CD14-positive monocyte (primary cell): ENCODE results near the gene ZNF546. TPM values are rescaled to one million over a fixed set of nuclear protein-coding genes. Genes with fewer than 3 reads are reported as not detected.

Source experiments
- DNase-seq, 3 donors: peaks; one replicate each; pipeline ENCODE4 v3.0.0-alpha.2; 2011 to 2022
- H2AFZ ChIP-seq: 2 replicates; pipeline ENCODE4 v1.6.0; 2012; ENCODE audit warnings: mild to moderate bottlenecking, low read depth, low read length, inconsistent platforms; ENCODE audit not compliant: insufficient read depth, poor library complexity, severe bottlenecking
- H3K27ac ChIP-seq, 2 donors: 1 replicate in 1 of 2; 2 replicates in 1 of 2; pipeline ENCODE4 v1.5.1; 2012 to 2013; ENCODE audit warnings: low read length in 2 of 2, control low read depth in 1 of 2, inconsistent platforms in 1 of 2, low read depth in 1 of 2, mild to moderate bottlenecking in 1 of 2
- H3K27me3 ChIP-seq, 2 donors: one replicate each; pipeline versions ENCODE4 v1.6.0 to v1.6.1; 2011 to 2013; ENCODE audit warnings: low read length in 2 of 2; ENCODE audit not compliant: control insufficient read depth in 2 of 2, insufficient read depth in 2 of 2
- H3K36me3 ChIP-seq, 2 donors: replicated peaks in 1 of 2; 1 replicate in 1 of 2; 2 replicates in 1 of 2; pipeline versions ENCODE4 v1.5.1 to v1.6.1; 2012 to 2013; ENCODE audit warnings: low read length in 2 of 2, control low read depth in 1 of 2, inconsistent platforms in 1 of 2, mild to moderate bottlenecking in 1 of 2; ENCODE audit not compliant: insufficient read depth in 2 of 2, control insufficient read depth in 1 of 2
- H3K4me1 ChIP-seq, 2 donors: 1 replicate in 1 of 2; 2 replicates in 1 of 2; pipeline versions ENCODE4 v1.5.1 to v1.6.1; 2012 to 2013; ENCODE audit warnings: low read length in 2 of 2, control low read depth in 1 of 2, inconsistent platforms in 1 of 2, mild to moderate bottlenecking in 1 of 2, moderate library complexity in 1 of 2; ENCODE audit not compliant: insufficient read depth in 2 of 2, control insufficient read depth in 1 of 2
- H3K4me2 ChIP-seq: replicated peaks from 2 replicates; pipeline ENCODE3; 2012; ENCODE audit warnings: low read length, moderate library complexity, mild to moderate bottlenecking; ENCODE audit not compliant: poor library complexity, severe bottlenecking; ENCODE audit errors: extremely low read depth
- H3K4me3 ChIP-seq, 3 experiments: fragments of 200-600 bp in 1 of 3; sonication (generic) in 1 of 3; replicated peaks in 1 of 3; 1 replicate in 2 of 3; 2 replicates in 1 of 3; pipeline ENCODE4 v1.5.1; 2011 to 2013; ENCODE audit warnings: low read length in 3 of 3, mild to moderate bottlenecking in 3 of 3, control low read depth in 2 of 3, low read depth in 2 of 3, inconsistent platforms in 1 of 3, moderate library complexity in 1 of 3
- H3K79me2 ChIP-seq: 2 replicates; pipeline ENCODE4 v1.6.0; 2012; ENCODE audit warnings: mild to moderate bottlenecking, control low read depth, inconsistent platforms, low read length, moderate library complexity; ENCODE audit not compliant: insufficient read depth
- H3K9ac ChIP-seq: 2 replicates; pipeline ENCODE4 v1.6.0; 2017; ENCODE audit warnings: low read length, mild to moderate bottlenecking; ENCODE audit not compliant: insufficient read depth, poor library complexity, severe bottlenecking
- H3K9me3 ChIP-seq, 2 donors: replicated peaks in 1 of 2; 1 replicate in 1 of 2; 2 replicates in 1 of 2; pipeline versions ENCODE4 v1.5.1 to v1.6.1; 2012 to 2013; ENCODE audit warnings: low read length in 2 of 2, control low read depth in 1 of 2; ENCODE audit not compliant: control insufficient read depth in 1 of 2, insufficient read depth in 1 of 2
- H4K20me1 ChIP-seq: 2 replicates; pipeline ENCODE4 v1.6.0; 2012; ENCODE audit warnings: mild to moderate bottlenecking, low read length, control low read depth, moderate library complexity; ENCODE audit not compliant: insufficient read depth
- H3K27ac Mint-ChIP-seq, 7 donors: one replicate each; pipeline ENCODE4 v1.8.0; 2020; ENCODE audit warnings: mild to moderate bottlenecking in 7 of 7, mixed read lengths in 7 of 7, moderate library complexity in 6 of 7, inconsistent platforms in 2 of 7
- H3K27me3 Mint-ChIP-seq, 3 donors: one replicate each; pipeline ENCODE4 v1.8.0; 2021 to 2022; ENCODE audit warnings: low read depth in 3 of 3, mild to moderate bottlenecking in 3 of 3, mixed read lengths in 3 of 3, moderate library complexity in 3 of 3, inconsistent platforms in 1 of 3
- H3K36me3 Mint-ChIP-seq, 2 donors: one replicate each; pipeline ENCODE4 v1.8.0; 2020; ENCODE audit warnings: mixed read lengths in 2 of 2, inconsistent platforms in 1 of 2, mild to moderate bottlenecking in 1 of 2
- H3K4me1 Mint-ChIP-seq: one replicate; pipeline ENCODE4 v1.8.0; 2020; ENCODE audit warnings: mild to moderate bottlenecking, mixed read lengths
- H3K4me3 Mint-ChIP-seq, 2 donors: one replicate each; pipeline ENCODE4 v1.8.0; 2020; ENCODE audit warnings: mild to moderate bottlenecking in 2 of 2, mixed read lengths in 2 of 2, moderate library complexity in 1 of 2
- H3K9me3 Mint-ChIP-seq, 7 donors: one replicate each; pipeline ENCODE4 v1.8.0; 2020 to 2022; ENCODE audit warnings: mixed read lengths in 7 of 7, mild to moderate bottlenecking in 6 of 7, moderate library complexity in 6 of 7, inconsistent platforms in 2 of 7
- CTCF ChIP-seq: fragments of 200-600 bp; IDR thresholded peaks from one replicate; pipeline ENCODE4 v1.8.0; 2022; ENCODE audit warnings: antibody characterized with exemption, mild to moderate bottlenecking
- WGBS: methylation state at CpG from one replicate; pipeline ENCODE4 v1.1.5; 2013; ENCODE audit warnings: missing lambda C conversion rate; ENCODE audit not compliant: insufficient coverage; 5-methylcytosine and 5-hydroxymethylcytosine counted together
- intact Hi-C, 2 donors: fragments of 100-400 bp; cut with micrococcal nuclease; formaldehyde crosslinking; loops; one replicate each; pipeline versions ENCODE4 v1.15.0 to v1.15.1; 2023
- polyA minus RNA-seq: library from RNA; depleted of rRNA, polyadenylated mRNA; stranded (reverse); fragments of >200 nt; gene quantifications from 2 replicates; pipeline ENCODE4 v1.2.3, GENCODE V29; 2012
- polyA plus RNA-seq, 3 donors: library from polyadenylated mRNA; depleted of rRNA in 1 of 3; unstranded in 2 of 3; stranded (reverse) in 1 of 3; fragments of 300-500 nt in 2 of 3; fragments of >200 nt in 1 of 3; fragmentation: Illumina TruSeq in 2 of 3; gene quantifications; 1 replicate in 2 of 3; 2 replicates in 1 of 3; pipeline ENCODE4 v1.2.3, GENCODE V29; 2012 to 2021
- total RNA-seq, 12 experiments: library from RNA in 1 of 12; stranded (reverse) in 1 of 12; fragments of 120-200 nt in 1 of 12; gene quantifications; one replicate each; pipeline ENCODE4 v1.2.4 and lab custom pipeline; 2013 to 2026; ENCODE audit warnings: mixed read lengths in 6 of 12, inconsistent platforms in 1 of 12

The ZNF546 gene
- total RNA-seq (2013) = 4.3 TPM
- 1 to 10 TPM; 1.3 to 2.3 (median 1.4) TPM for polyA plus RNA-seq
- polyA minus RNA-seq = 0.40 and 1.4 TPM in 2 replicates
- total RNA-seq (lab: John Stamatoyannopoulos, UW) = 0.67 to 4.5 (median 2.4) reads per million in 11 experiments

DNA sequence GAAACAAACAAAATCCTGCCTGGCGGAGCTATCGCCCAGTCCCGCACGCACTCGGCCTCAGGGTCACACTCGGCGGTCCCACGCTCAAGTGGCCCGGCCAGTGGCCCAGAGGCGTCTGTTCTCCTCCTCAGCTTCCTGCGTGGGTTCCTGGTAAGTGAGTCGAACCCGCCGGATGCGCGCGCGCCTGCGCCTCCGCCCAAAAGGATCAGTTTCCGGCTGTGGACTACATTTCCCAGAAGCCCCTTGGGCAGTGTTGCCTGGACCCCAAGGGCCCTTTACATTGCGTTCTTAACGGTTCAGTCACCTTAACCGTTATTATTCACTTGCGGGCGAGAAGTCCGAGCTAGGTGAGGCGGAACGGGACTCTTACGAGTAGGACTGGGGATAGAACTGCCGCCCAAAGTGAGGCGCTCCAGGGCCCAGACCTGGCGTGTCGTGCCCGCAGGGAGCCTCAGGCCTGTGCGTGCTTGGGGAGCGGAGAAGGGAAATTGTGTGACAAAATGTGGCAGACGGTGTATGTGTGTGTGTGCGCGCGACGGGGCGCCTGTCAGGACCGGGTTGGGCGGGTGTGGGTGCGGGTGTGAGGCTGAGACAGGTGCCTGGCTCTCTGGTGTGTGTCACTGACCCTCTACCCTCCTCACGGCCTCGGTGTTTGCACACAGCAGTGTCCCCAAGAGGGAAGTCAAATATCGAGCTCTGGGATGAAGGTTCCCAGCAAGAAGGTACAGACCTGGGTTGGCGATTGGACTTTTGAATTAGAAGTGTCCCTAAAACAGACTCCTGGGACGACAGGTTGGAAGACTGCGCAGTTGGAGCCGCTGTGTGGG, at the start of gene ZNF546:
ZNF546 (plus strand) TSS at position 250 of the 827 bp plus-strand sequence. CDS start 1,267 bp downstream, outside the sequence.
- H3K27me3 ChIP-seq = no peaks in the 10 kb centered on the region
- peaks cover 0 to 3% (median 2%) of the 10 kb centered on the region in 3 donors for H3K27me3 Mint-ChIP-seq
- peaks cover 6 to 8% of the 10 kb centered on the region in 2 donors for H3K9me3 ChIP-seq
- DNase-seq = peak; percentile 79 to 86 (median 84)
- peak within 1 kb of the TSS; percentile 77 for H3K9ac ChIP-seq
- 4% methylated on average over 45 of the region's 53 CpGs for WGBS
- peaks cover 2 to 4% of the 10 kb centered on the region in 2 donors for H3K36me3 Mint-ChIP-seq
- peak within 1 kb of the TSS; percentile 76 for H3K4me2 ChIP-seq
- no peaks in the 10 kb centered on the region for H4K20me1 ChIP-seq
- no peak for TF ChIP-seq CTCF
- H3K27ac ChIP-seq = peak within 1 kb of the TSS; percentile 65 to 88
- peak within 1 kb of the TSS; percentile 93 for H2AFZ ChIP-seq
- H3K9me3 Mint-ChIP-seq = peaks cover 2 to 13% (median 7%) of the 10 kb centered on the region in 7 donors
- H3K4me3 Mint-ChIP-seq = peak within 1 kb of the TSS; percentile 90 to 97
- intact Hi-C loops = no loop called here
- peak within 1 kb of the TSS; percentile 64 to 82 (median 74) for H3K4me3 ChIP-seq
- peak within 1 kb of the TSS; percentile 82 to 96 (median 89) for H3K27ac Mint-ChIP-seq
- no peaks in the 10 kb centered on the region for H3K36me3 ChIP-seq
- H3K4me1 ChIP-seq = peaks cover 13 to 20% of the 10 kb centered on the region in 2 donors
- H3K4me1 Mint-ChIP-seq = peaks cover 22% of the 10 kb centered on the region
- H3K79me2 ChIP-seq = peaks cover 12% of the 10 kb centered on the region

DNA sequence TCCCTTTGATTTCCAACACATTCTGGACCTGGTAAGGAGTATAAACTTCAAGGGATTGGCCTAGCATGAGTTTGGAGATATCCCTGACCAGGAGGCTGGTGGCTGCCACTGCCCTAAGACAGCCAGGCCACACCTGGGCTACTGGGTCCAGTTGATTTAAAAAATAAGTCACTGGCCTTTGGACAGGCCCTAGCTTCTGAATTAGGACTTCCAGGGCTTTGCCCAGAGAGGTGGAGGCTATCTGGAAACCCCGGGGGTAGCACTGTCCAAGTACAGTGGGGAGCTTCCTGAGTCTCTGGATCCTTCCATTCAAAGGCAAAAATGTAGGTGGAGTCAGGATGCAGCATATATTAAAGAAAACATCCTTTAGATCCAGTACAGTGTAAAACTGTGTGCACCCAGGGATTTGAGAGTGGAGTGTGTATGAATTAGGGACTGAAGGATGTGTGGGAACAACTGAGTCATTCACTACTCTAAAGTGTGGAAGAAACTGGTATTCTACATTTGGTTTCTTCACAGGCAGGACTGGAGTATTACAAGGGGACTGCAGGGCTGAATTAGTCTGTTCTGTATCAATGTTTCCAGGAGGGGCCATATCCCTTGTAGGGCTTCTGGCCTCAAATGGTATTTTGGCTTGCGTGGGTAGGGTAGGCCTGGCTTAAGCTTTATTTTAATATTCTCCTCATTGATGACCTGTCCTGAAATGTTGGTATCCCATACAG, 47.7 kb upstream of the ZNF546 start:
- H3K27me3 ChIP-seq = peaks cover 46% of the 10 kb centered on the region in 2 donors
- peaks cover 13 to 19% of the 10 kb centered on the region in 2 donors for H3K36me3 Mint-ChIP-seq
- no peak overlapping the region for H3K27ac ChIP-seq
- no peaks in the 10 kb centered on the region for H3K79me2 ChIP-seq
- no CpG with 5 or more reads among the region's 2 CpGs for WGBS
- DNase-seq = no peak
- H3K4me2 ChIP-seq = no peak overlapping the region
- H3K36me3 ChIP-seq = no peaks in the 10 kb centered on the region
- H3K27me3 Mint-ChIP-seq = peaks cover 77 to 84% (median 81%) of the 10 kb centered on the region in 3 donors
- H4K20me1 ChIP-seq = no peaks in the 10 kb centered on the region
- H3K4me3 ChIP-seq = no peak overlapping the region
- H3K9ac ChIP-seq = no peak overlapping the region
- no peak overlapping the region for H3K27ac Mint-ChIP-seq
- H3K4me1 ChIP-seq = peaks cover 68 to 78% of the 10 kb centered on the region in 2 donors
- H3K9me3 Mint-ChIP-seq = peaks cover 0 to 14% (median 7%) of the 10 kb centered on the region in 7 donors
- H2AFZ ChIP-seq = no peak overlapping the region
- H3K4me1 Mint-ChIP-seq = peaks cover 59% of the 10 kb centered on the region
- intact Hi-C loops = no loop called here
- peak overlapping the region in 1 of 2 donors; percentile 75 for H3K4me3 Mint-ChIP-seq
- H3K9me3 ChIP-seq = no peaks in the 10 kb centered on the region
- no peak for TF ChIP-seq CTCF
